GM12872 (cell line): Measurements from ENCODE around the gene TTI1.

ENCODE experiments used
- CTCF ChIP-seq: IDR thresholded peaks from 3 replicates; pipeline ENCODE4 v1.5.1; 2011; ENCODE audit warnings: low read depth, mild to moderate bottlenecking, low read length, moderate library complexity; ENCODE audit not compliant: insufficient read depth

The TTI1 gene

GRCh38 chr20:37971561-37972127, 61.6 kb downstream of the TTI1 start:
- no peak for TF ChIP-seq CTCF

GRCh38 chr20:37970856-37971245, 62.4 kb downstream of the TTI1 start:
- no peak for TF ChIP-seq CTCF

GRCh38 chr20:37969949-37970855, 63.1 kb downstream of the TTI1 start:
- TF ChIP-seq CTCF = no peak

GRCh38 chr20:37968841-37969401, 64.3 kb downstream of the TTI1 start:
- no peak for TF ChIP-seq CTCF

GRCh38 chr20:37961066-37961465, 72.2 kb downstream of the TTI1 start:
- no peak for TF ChIP-seq CTCF

- TF ChIP-seq CTCF = no peak
These were observed 74.3 kb downstream of the TTI1 start for GRCh38 chr20:37958856-37959520.

- TF ChIP-seq CTCF = no peak
These were observed 77.1 kb downstream of the TTI1 start for GRCh38 chr20:37956107-37956585.
